HepG2 (cell line): Measurements from ENCODE around the gene NINL. TPM values are rescaled to one million over a fixed set of nuclear protein-coding genes. Genes with fewer than 3 reads are reported as not detected.

Source experiments
- BRD4 ChIP-seq: sonication (generic); formaldehyde crosslinking; IDR thresholded peaks from 2 replicates; pipeline ENCODE4 v1.4.0; 2020; ENCODE audit warnings: missing genetic modification reagents
- FOXA3 ChIP-seq: IDR thresholded peaks from 2 replicates; pipeline ENCODE4 v1.6.1; 2016; ENCODE audit warnings: missing genetic modification reagents, missing compliant biosample characterization
- IRF2 ChIP-seq: IDR thresholded peaks from 2 replicates; pipeline ENCODE4 v1.6.1; 2018; ENCODE audit warnings: missing genetic modification reagents, missing compliant biosample characterization
- KLF12 ChIP-seq: sonication (generic); formaldehyde crosslinking; IDR thresholded peaks from 2 replicates; pipeline ENCODE4 v1.4.0; 2020; ENCODE audit warnings: missing genetic modification reagents, borderline replicate concordance
- MAZ ChIP-seq, 2 experiments: sonication (generic) in 1 of 2; formaldehyde crosslinking in 1 of 2; IDR thresholded peaks; 2 replicates each; pipeline versions ENCODE4 v1.5.0 to v1.6.1; 2012 to 2020; ENCODE audit warnings: low read depth in 2 of 2, mild to moderate bottlenecking in 2 of 2, borderline replicate concordance in 1 of 2, improper control_type of control experiment in 1 of 2, low read length in 1 of 2, missing genetic modification reagents in 1 of 2, moderate library complexity in 1 of 2
- MBD4 ChIP-seq: IDR thresholded peaks from 2 replicates; pipeline ENCODE4 v1.6.1; 2012; ENCODE audit warnings: low read length, inconsistent platforms, borderline replicate concordance
- MEIS2 ChIP-seq: sonication (generic); formaldehyde crosslinking; IDR thresholded peaks from 2 replicates; pipeline ENCODE4 v1.9.0; 2021; ENCODE audit warnings: mild to moderate bottlenecking, missing genetic modification reagents
- MIER3 ChIP-seq: IDR thresholded peaks from 2 replicates; pipeline ENCODE4 v1.6.1; 2016; ENCODE audit warnings: missing compliant biosample characterization, borderline replicate concordance
- POLR2AphosphoS5 ChIP-seq: IDR thresholded peaks from 2 replicates; pipeline ENCODE4 v1.6.1; 2012; ENCODE audit warnings: low read depth, low read length
- RNF2 ChIP-seq: fragments of 450-650 bp; conservative IDR thresholded peaks from 2 replicates; pipeline ENCODE4 v1.6.1; 2016; ENCODE audit warnings: low read depth
- TBX3 ChIP-seq: fragments of 450-650 bp; IDR thresholded peaks from 2 replicates; pipeline ENCODE4 v1.6.1; 2017; ENCODE audit warnings: antibody characterized with exemption, mild to moderate bottlenecking, inconsistent platforms, borderline replicate concordance
- ZFP82 ChIP-seq: sonication (generic); formaldehyde crosslinking; IDR thresholded peaks from 2 replicates; pipeline ENCODE4 v1.5.1; 2020; ENCODE audit warnings: mild to moderate bottlenecking, missing genetic modification reagents, borderline replicate concordance
- ZNF143 ChIP-seq: sonication (generic); formaldehyde crosslinking; IDR thresholded peaks from 2 replicates; pipeline ENCODE4 v1.4.0; 2020; ENCODE audit warnings: missing genetic modification reagents
- ZNF549 ChIP-seq: sonication (generic); formaldehyde crosslinking; IDR thresholded peaks from 2 replicates; pipeline ENCODE4 v1.5.0; 2020; ENCODE audit warnings: missing genetic modification reagents
- ZNF780A ChIP-seq: sonication (generic); formaldehyde crosslinking; IDR thresholded peaks from 2 replicates; pipeline ENCODE4 v1.8.0; 2022; ENCODE audit warnings: mild to moderate bottlenecking, missing genetic modification reagents, moderate library complexity
- polyA plus RNA-seq, 8 experiments: library from polyadenylated mRNA; depleted of rRNA in 3 of 8; stranded (reverse) in 7 of 8; unstranded in 1 of 8; fragments of >200 nt; fragmentation: Illumina TruSeq in 4 of 8; extraction: Trizol in 4 of 8; gene quantifications; 2 replicates each; pipeline versions ENCODE4 v1.2.1 to v1.2.3, GENCODE V29; 2011 to 2016; ENCODE audit warnings: low read depth in 4 of 8, missing spikeins in 1 of 8, mixed read lengths in 1 of 8; ENCODE audit not compliant: insufficient read depth in 1 of 8
- total RNA-seq, 5 experiments: library from RNA; depleted of rRNA; stranded (reverse); fragments of >200 nt; fragmentation: Illumina TruSeq; extraction: Trizol; gene quantifications; 2 replicates each; pipeline ENCODE4 v1.2.3, GENCODE V29; 2016; ENCODE audit warnings: low read depth in 1 of 5
- TF ChIP-seq, protein P1 (sequence below): sonication (generic); formaldehyde crosslinking; IDR thresholded peaks from 2 replicates; pipeline ENCODE4 v1.4.0; 2020; ENCODE audit warnings: missing genetic modification reagents, borderline replicate concordance
- TF ChIP-seq, protein P2 (sequence below): sonication (generic); formaldehyde crosslinking; IDR thresholded peaks from 2 replicates; pipeline ENCODE4 v1.5.0; 2020; ENCODE audit warnings: mild to moderate bottlenecking, low read depth, missing genetic modification reagents, borderline replicate concordance
- TF ChIP-seq, protein P3 (sequence below): sonication (generic); formaldehyde crosslinking; IDR thresholded peaks from 2 replicates; pipeline ENCODE4 v1.4.0; 2020; ENCODE audit warnings: missing genetic modification reagents, mild to moderate bottlenecking, borderline replicate concordance
- TF ChIP-seq, protein P4 (sequence below): sonication (generic); formaldehyde crosslinking; IDR thresholded peaks from 2 replicates; pipeline ENCODE4 v1.8.1; 2023; ENCODE audit warnings: mild to moderate bottlenecking, inconsistent platforms, moderate library complexity, missing genetic modification reagents, borderline replicate concordance
- TF ChIP-seq, protein P5 (sequence below): sonication (generic); formaldehyde crosslinking; IDR thresholded peaks from 2 replicates; pipeline ENCODE4 v1.4.0; 2020; ENCODE audit warnings: missing genetic modification reagents, borderline replicate concordance

The NINL gene
- total and polyA plus RNA-seq, 2 of the 13 experiments (the other 11 are each of a cell fraction or from before 2014, with no cell fraction given): 32.3 to 34.3 TPM

DNA sequence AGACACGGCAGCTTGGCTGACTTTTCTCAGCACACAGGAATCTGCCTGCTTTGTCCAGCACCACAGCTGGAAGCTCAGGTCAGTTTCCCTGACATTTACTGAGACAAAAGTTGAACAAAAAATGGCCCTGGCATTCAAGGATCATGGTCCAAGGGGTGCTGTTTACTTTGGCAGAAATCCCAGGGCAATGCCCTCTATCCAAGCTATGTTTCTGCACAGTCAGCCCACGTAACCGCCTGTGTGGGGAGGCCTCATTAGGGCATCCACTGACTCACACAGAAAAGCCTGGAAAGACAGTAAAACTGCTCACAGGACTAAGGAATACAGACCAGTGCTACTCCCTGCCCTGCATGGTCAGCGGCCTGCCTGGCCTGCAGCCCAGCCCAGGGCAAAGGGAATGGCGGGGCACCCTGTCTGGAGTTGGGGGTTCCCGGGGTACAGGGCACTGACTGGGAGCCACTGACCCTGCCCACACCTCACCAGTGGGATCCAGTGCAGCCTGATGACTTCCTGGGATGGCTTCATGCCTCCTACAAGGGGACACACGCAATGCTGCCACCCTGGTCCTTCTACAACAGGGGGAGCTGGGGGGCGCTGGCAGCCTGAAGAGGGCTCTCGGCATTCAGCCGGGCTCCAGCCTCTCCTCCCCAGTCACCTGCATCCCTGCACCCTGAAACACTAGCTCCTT is 77.1 kb downstream of the NINL start (continued):
- TF ChIP-seq MAZ (IDR thresholded peaks at IDR 0.05; ENCODE audit: borderline replicate concordance, low read depth, low read length): peak; percentile 80
- TF ChIP-seq MAZ (CRISPR knock-in tag; IDR thresholded peaks at IDR 0.05; ENCODE audit: low read depth): peak; percentile 94
- TF ChIP-seq MIER3: peak; percentile 99
- peak; percentile 100 for TF ChIP-seq FOXA3 (CRISPR knock-in tag)
- TF ChIP-seq, protein P1, sequence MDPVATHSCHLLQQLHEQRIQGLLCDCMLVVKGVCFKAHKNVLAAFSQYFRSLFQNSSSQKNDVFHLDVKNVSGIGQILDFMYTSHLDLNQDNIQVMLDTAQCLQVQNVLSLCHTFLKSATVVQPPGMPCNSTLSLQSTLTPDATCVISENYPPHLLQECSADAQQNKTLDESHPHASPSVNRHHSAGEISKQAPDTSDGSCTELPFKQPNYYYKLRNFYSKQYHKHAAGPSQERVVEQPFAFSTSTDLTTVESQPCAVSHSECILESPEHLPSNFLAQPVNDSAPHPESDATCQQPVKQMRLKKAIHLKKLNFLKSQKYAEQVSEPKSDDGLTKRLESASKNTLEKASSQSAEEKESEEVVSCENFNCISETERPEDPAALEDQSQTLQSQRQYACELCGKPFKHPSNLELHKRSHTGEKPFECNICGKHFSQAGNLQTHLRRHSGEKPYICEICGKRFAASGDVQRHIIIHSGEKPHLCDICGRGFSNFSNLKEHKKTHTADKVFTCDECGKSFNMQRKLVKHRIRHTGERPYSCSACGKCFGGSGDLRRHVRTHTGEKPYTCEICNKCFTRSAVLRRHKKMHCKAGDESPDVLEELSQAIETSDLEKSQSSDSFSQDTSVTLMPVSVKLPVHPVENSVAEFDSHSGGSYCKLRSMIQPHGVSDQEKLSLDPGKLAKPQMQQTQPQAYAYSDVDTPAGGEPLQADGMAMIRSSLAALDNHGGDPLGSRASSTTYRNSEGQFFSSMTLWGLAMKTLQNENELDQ (CRISPR knock-in tag): peak; percentile 33; the same call in 1 of the 2 replicates
- no peak for TF ChIP-seq ZFP82 (CRISPR knock-in tag)
- peak; percentile 75; the same call in 1 of the 2 replicates for TF ChIP-seq ZNF143 (CRISPR knock-in tag)
- TF ChIP-seq, protein P2, sequence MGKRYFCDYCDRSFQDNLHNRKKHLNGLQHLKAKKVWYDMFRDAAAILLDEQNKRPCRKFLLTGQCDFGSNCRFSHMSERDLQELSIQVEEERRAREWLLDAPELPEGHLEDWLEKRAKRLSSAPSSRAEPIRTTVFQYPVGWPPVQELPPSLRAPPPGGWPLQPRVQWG (CRISPR knock-in tag): no peak
- peak; percentile 61 for TF ChIP-seq POLR2AphosphoS5
- TF ChIP-seq ZNF549 (CRISPR knock-in tag): no peak
- TF ChIP-seq KLF12 (CRISPR knock-in tag): 0 out of 2 replicates have a peak, but pooled peaks have one; percentile 86
- peak; percentile 94; the same call in 1 of the 2 replicates for TF ChIP-seq MBD4
- TF ChIP-seq ZNF780A (CRISPR knock-in tag): no peak
- peak; percentile 98 for TF ChIP-seq MEIS2
- TF ChIP-seq, protein P3, sequence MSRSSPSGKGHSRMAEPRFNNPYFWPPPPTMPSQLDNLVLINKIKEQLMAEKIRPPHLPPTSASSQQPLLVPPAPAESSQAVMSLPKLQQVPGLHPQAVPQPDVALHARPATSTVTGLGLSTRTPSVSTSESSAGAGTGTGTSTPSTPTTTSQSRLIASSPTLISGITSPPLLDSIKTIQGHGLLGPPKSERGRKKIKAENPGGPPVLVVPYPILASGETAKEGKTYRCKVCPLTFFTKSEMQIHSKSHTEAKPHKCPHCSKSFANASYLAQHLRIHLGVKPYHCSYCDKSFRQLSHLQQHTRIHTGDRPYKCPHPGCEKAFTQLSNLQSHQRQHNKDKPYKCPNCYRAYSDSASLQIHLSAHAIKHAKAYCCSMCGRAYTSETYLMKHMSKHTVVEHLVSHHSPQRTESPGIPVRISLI: peak; percentile 95
- TF ChIP-seq TBX3: peak; percentile 74; the same call in 1 of the 2 replicates
- TF ChIP-seq, protein P4, sequence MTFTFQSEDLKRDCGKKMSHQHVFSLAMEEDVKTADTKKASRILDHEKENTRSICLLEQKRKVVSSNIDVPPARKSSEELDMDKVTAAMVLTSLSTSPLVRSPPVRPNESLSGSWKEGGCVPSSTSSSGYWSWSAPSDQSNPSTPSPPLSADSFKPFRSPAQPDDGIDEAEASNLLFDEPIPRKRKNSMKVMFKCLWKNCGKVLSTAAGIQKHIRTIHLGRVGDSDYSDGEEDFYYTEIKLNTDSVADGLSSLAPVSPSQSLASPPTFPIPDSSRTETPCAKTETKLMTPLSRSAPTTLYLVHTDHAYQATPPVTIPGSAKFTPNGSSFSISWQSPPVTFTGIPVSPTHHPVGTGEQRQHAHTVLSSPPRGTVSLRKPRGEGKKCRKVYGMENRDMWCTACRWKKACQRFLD (CRISPR knock-in tag): peak; percentile 43; the same call in 1 of the 2 replicates
- TF ChIP-seq, protein P5, sequence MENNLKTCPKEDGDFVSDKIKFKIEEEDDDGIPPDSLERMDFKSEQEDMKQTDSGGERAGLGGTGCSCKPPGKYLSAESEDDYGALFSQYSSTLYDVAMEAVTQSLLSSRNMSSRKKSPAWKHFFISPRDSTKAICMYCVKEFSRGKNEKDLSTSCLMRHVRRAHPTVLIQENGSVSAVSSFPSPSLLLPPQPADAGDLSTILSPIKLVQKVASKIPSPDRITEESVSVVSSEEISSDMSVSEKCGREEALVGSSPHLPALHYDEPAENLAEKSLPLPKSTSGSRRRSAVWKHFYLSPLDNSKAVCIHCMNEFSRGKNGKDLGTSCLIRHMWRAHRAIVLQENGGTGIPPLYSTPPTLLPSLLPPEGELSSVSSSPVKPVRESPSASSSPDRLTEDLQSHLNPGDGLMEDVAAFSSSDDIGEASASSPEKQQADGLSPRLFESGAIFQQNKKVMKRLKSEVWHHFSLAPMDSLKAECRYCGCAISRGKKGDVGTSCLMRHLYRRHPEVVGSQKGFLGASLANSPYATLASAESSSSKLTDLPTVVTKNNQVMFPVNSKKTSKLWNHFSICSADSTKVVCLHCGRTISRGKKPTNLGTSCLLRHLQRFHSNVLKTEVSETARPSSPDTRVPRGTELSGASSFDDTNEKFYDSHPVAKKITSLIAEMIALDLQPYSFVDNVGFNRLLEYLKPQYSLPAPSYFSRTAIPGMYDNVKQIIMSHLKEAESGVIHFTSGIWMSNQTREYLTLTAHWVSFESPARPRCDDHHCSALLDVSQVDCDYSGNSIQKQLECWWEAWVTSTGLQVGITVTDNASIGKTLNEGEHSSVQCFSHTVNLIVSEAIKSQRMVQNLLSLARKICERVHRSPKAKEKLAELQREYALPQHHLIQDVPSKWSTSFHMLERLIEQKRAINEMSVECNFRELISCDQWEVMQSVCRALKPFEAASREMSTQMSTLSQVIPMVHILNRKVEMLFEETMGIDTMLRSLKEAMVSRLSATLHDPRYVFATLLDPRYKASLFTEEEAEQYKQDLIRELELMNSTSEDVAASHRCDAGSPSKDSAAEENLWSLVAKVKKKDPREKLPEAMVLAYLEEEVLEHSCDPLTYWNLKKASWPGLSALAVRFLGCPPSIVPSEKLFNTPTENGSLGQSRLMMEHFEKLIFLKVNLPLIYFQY (CRISPR knock-in tag): 0 out of 2 replicates have a peak, but pooled peaks have one; percentile 67
- peak; percentile 39; the same call in 1 of the 2 replicates for TF ChIP-seq BRD4 (CRISPR knock-in tag)
- TF ChIP-seq IRF2 (CRISPR knock-in tag): peak; percentile 94
- no peak; the same call in 1 of the 2 replicates for TF ChIP-seq RNF2
